NCI-H2227 (cell line): Measurements from ENCODE around the gene TSC22D3.

Experiments
- DNase-seq: peaks from one replicate; lab custom pipeline; 2025; ENCODE audit not compliant: unreplicated experiment; lab: John Stamatoyannopoulos, UW

TSC22D3 gene

GRCh38 chrX:107760304-107761077 lies 15.1 kb downstream of the TSC22D3 start:
- no peak for DNase-seq

GRCh38 chrX:107758231-107758766 lies 17.3 kb downstream of the TSC22D3 start:
- DNase-seq: no peak

- DNase-seq: no peak
These were observed 19.9 kb downstream of the TSC22D3 start for GRCh38 chrX:107755721-107756120.

- DNase-seq: no peak
These were observed 22.4 kb downstream of the TSC22D3 start for GRCh38 chrX:107753187-107753586.

GRCh38 chrX:107752714-107753113 lies 22.9 kb downstream of the TSC22D3 start:
- DNase-seq: no peak

- DNase-seq: no peak
These were observed 23.5 kb downstream of the TSC22D3 start for GRCh38 chrX:107752043-107752442.

GRCh38 chrX:107750861-107751445 lies 24.6 kb downstream of the TSC22D3 start:
- no peak for DNase-seq

- DNase-seq: no peak
These were observed 25.3 kb downstream of the TSC22D3 start for GRCh38 chrX:107750263-107750662.

GRCh38 chrX:107748506-107748905 lies 27.1 kb downstream of the TSC22D3 start:
- DNase-seq: no peak

GRCh38 chrX:107747596-107748161 lies 27.9 kb downstream of the TSC22D3 start:
- DNase-seq: peak; percentile 28

- DNase-seq: no peak
These were observed 30.7 kb downstream of the TSC22D3 start for GRCh38 chrX:107744868-107745267.

GRCh38 chrX:107743995-107744394 lies 31.6 kb downstream of the TSC22D3 start:
- DNase-seq: no peak

- DNase-seq: no peak
These were observed 32.8 kb downstream of the TSC22D3 start for GRCh38 chrX:107742700-107743191.

- no peak for DNase-seq
These were observed 34.2 kb downstream of the TSC22D3 start for GRCh38 chrX:107741404-107741790.

- DNase-seq: no peak
These were observed 36.0 kb downstream of the TSC22D3 start for GRCh38 chrX:107739541-107739940.

GRCh38 chrX:107738768-107739167 lies 36.8 kb downstream of the TSC22D3 start:
- DNase-seq: no peak

GRCh38 chrX:107738272-107738671 lies 37.3 kb downstream of the TSC22D3 start:
- no peak for DNase-seq

GRCh38 chrX:107736781-107737531 lies 38.6 kb downstream of the TSC22D3 start:
- DNase-seq: peak; percentile 47

GRCh38 chrX:107734646-107735045 lies 40.9 kb downstream of the TSC22D3 start:
- DNase-seq: no peak

- DNase-seq: no peak
These were observed 41.9 kb downstream of the TSC22D3 start for GRCh38 chrX:107733686-107734085.

GRCh38 chrX:107731831-107732502 lies 43.6 kb downstream of the TSC22D3 start:
- peak; percentile 25 for DNase-seq
